ENCODE data around the gene YY1.
"Not testable (repeated sequence)": the region's sequence is repeated elsewhere in the genome, so short reads cannot be mapped to it uniquely, and the experiment has no call there.

YY1 gene

DNA sequence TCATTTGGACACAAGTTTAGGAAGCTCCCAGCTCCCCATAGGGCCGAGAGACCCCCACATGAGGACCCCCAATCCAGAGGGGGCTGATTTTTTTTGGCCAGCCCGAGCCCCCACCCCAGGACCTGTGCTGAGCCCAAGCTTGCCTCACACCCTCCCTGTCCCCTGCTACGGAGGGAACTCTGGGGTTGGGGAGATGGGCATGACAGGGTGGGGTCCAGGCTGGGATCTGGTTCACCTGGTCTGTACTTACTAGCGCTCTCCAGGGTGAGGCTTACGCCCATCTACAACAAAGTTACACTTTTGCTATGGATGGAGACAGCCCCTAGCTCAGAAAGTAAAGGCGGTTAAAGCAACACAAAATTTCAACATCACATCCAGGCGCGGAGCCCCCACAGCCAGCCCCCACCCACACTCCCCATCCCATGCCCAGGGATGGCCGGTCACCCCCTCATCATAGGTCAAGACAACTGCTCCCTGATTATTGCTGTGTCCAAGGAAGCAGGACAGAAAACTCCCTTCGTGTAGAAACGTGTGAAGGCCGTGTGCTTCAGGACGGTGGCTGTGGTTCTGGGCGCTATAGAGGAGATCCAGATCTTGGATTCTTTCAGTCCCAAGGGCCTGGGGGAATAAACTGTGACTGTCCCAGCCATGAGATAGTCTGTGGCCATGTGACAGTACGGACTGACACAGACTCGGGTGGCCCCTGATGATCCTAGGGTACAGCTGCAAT is 56.6 kb downstream of the YY1 start:
- DNase-seq (ENCODE audit: low read depth in 1 of 2, low spot score in 1 of 2), result no peak

DNA sequence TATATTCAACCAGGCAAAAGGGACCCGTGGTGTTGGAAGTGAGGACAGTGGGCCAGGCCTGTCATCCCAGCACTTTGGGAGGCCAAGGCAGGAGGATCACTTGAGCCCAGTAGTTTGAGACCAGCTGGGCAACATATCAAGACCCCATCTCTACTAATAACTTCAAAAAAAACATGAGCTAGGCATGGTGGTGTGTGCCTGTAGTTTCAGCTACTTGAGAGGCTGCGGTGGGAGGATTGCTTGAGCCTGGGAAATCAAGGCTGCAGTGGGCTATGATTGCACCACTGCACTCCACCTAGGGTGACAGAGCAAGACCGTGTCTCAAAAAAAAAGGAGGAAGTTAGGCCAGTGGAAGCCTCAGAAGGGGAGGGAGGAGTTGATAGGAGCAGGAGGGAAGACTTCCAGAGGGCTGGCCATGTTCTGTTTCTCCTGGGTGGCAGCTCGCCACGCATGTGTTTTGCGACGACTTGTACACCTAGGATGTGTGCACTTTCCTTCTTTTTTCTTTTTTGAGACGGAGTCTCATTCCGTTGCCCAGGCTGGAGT is 57.2 kb downstream of the YY1 start:
- DNase-seq (ENCODE audit: low read depth in 1 of 2, low spot score in 1 of 2), result no peak

DNA sequence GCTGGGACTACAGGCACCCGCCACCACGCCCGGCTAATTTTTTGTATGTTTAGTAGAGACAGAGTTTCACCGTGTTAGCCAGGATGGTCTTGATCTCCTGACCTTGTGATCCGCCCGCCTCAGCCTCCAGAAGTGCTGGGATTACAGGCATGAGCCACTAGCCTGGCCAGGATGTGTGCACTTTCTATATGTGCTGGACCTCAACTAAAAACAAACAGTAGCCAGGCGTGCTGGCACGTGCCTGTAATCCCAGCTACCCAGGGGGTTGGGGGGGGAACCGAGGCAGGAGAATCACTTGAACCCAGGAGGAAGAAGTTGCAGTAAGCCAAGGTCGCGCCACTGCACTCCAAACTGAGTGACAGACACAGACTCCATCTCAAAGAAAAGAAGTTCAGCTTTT is 57.8 kb downstream of the YY1 start:
- DNase-seq (ENCODE audit: low read depth in 1 of 2, low spot score in 1 of 2), result not testable (repeated sequence)

DNA sequence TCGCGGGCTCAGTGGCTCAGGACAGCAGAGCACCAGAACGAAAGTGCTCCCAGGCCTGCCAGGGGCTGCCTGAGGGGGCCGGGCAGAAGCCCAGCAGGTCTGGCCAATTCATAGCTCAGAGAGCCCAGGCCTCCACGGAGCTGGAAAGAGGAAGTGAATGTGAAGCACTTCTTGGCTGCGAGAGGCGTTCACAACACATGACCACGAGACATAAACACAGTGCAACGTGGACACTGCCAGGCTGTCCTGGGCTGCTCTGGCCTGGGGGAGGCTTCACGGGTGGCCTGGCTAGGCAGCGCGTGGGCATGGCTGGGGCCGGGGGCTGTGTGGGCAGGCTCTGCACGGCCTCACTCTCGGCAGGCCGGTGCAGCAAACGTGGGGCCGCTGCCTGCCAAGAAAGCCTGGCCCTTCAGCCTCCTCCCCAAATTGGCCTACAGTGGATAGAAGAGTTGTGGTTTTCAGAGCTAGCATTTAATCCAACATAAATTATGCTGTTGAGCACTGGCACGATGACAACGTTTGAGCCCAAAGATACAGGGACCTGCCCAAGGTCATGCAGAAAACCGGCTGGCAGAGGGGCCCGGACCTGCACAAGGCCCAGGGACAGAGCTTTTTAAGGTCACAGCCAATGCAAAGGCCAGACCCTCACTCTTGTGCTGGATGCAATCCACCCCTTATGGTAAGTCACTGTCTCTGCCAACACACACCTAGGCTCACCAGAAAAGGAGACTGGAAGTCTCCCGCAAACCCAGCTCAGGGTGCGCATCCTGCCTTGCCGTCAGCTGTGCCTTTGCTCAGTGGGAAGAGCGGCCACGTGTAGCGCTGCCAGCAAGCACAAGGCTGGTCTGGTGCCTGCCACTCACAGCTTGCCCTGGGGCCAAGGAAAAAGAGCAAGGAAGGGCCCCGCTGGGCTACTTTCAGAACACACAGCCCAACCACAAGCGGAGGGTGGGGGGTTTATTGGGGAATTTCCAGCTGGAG is 58.7 kb downstream of the YY1 start:
- no peak for DNase-seq (ENCODE audit: low read depth in 1 of 2, low spot score in 1 of 2)

GRCh38 chr14:100298551-100299237 is 59.8 kb downstream of the YY1 start:
- DNase-seq (ENCODE audit: low read depth in 1 of 2, low spot score in 1 of 2), result no peak

DNA sequence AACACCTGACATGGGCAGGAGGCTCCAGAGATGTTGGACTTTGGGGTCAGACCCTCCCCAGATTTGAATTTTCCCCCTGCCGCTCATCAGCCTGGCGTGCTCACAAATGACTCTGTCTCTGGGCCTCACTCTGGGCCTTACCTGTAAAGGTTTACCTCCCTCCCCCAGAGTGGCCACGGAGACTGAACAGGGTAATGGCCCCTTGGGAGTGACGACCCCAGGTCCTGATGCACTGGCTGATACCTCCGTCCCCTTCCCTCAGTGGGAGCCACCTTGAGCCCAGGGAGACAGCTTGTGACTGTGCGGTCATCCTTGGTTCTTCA is 60.3 kb downstream of the YY1 start:
- DNase-seq (ENCODE audit: low read depth in 1 of 2, low spot score in 1 of 2), result no peak

- no peak for DNase-seq (ENCODE audit: low read depth in 1 of 2, low spot score in 1 of 2)
These were observed 63.7 kb downstream of the YY1 start for GRCh38 chr14:100302616-100303015.

GRCh38 chr14:100303179-100303578 is 64.2 kb downstream of the YY1 start:
- DNase-seq (ENCODE audit: low read depth in 1 of 2, low spot score in 1 of 2), result no peak

GRCh38 chr14:100303925-100304324 is 65.0 kb downstream of the YY1 start:
- DNase-seq (ENCODE audit: low read depth in 1 of 2, low spot score in 1 of 2), result no peak

GRCh38 chr14:100304825-100305323 is 65.9 kb downstream of the YY1 start:
- no peak for DNase-seq (ENCODE audit: low read depth in 1 of 2, low spot score in 1 of 2)

GRCh38 chr14:100305324-100306100 is 66.6 kb downstream of the YY1 start:
- DNase-seq (ENCODE audit: low read depth in 1 of 2, low spot score in 1 of 2), result no peak

- peak; percentile 41 to 43 for DNase-seq (ENCODE audit: low read depth in 1 of 2, low spot score in 1 of 2)
These were observed 67.4 kb downstream of the YY1 start, which contains the start of gene SLC25A29 for GRCh38 chr14:100306101-100306997. Gene SLC25A29 (minus strand): TSS chr14:100306444. CDS start chr14:100306232, 212 bp downstream.

DNA sequence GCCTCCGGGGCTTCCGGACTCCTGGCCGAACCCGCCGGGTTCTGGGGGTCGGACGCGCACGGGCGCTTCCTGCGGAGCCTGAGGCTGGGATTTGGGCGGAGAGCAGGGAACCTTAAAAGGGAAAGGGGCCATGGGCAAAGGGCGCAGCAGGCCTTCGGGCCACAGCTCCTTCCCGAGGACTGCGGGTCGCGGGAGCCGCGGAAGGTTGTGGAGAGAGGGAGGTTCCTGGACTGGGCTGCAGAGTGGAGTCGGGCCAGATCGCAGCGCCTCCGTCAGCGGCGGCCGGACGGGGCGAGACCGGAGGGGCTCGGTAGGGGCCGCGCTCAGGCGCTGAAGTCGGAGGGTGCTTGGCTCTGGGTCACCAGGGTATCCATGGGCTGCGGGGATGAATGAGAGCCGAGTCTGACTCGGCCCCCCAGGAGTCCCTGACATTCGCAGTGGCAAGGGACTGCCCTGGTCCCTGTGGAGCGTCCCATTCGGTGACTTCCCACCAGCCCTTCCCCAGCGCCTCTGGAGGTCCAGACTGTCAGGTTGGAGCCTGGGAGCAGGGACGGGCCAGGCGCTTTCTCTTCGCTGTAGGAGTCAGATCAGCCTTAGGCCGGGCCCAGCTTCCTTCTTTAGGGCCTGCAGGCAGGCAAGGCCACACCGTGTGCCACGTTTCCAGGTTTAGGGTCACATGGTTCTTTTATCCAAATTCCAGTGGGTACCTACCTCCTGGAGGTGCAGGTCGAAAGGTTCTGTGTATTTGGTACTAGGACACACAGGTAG is 68.2 kb downstream of the YY1 start:
- no peak for DNase-seq (ENCODE audit: low read depth in 1 of 2, low spot score in 1 of 2)

- DNase-seq (ENCODE audit: low read depth in 1 of 2, low spot score in 1 of 2), result no peak
These were observed 69.0 kb downstream of the YY1 start for GRCh38 chr14:100307766-100308426.

DNA sequence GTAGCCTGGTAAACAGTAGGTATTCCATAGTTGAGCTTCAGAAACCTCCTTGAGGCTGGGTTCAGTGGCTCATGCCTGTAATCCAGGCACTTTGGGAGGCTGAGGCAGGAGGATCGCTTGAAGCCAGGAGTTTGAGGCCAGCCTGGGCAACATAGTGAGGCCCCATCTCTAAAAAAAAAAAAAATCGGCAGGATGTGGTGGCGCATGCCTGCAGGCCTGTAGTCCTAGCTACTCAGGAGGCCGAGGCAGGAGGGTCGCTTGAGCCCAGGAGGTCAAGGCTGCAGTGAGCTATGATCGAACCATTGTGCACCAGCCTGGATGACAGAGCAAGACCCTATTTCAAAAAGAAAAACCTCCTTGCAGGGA is 69.5 kb downstream of the YY1 start:
- DNase-seq (ENCODE audit: low read depth in 1 of 2, low spot score in 1 of 2), result not testable (repeated sequence)

GRCh38 chr14:100309028-100309737 is 70.2 kb downstream of the YY1 start:
- DNase-seq (ENCODE audit: low read depth in 1 of 2, low spot score in 1 of 2), result no peak

GRCh38 chr14:100312110-100312876 is 73.3 kb downstream of the YY1 start:
- not testable (repeated sequence) for DNase-seq (ENCODE audit: low read depth in 1 of 2, low spot score in 1 of 2)

Data from activated CD4-positive, alpha-beta T cell treated with anti-CD3 and anti-CD28 coated beads, Interleukin-2, amount 50 U/mL, for 24 hours (primary cell).